Measurements from ENCODE around the gene ULK2.
"Not testable (repeated sequence)": the region's sequence is repeated elsewhere in the genome, so short reads cannot be mapped to it uniquely, and the experiment has no call there.

Gene ULK2

GRCh38 chr17:19766016-19766415, 101.7 kb downstream of the ULK2 start:
- no peak for DNase-seq

- not testable (repeated sequence) for DNase-seq
Observed at GRCh38 chr17:19763991-19764390, 103.7 kb downstream of the ULK2 start.

GRCh38 chr17:19763416-19763815, 104.3 kb downstream of the ULK2 start:
- no peak for DNase-seq

GRCh38 chr17:19762515-19762961, 105.2 kb downstream of the ULK2 start:
- peak; percentile 31 to 73 for DNase-seq

- no peak for DNase-seq
Observed at GRCh38 chr17:19760746-19761145, 107.0 kb downstream of the ULK2 start.

GRCh38 chr17:19759568-19760549, 107.9 kb downstream of the ULK2 start:
- no peak for DNase-seq

- DNase-seq = no peak
Observed at GRCh38 chr17:19757536-19758180, 110.1 kb downstream of the ULK2 start.

GRCh38 chr17:19756546-19756945, 111.2 kb downstream of the ULK2 start:
- no peak for DNase-seq

- DNase-seq = no peak
Observed at GRCh38 chr17:19755821-19756510, 111.8 kb downstream of the ULK2 start.

- no peak for DNase-seq
Observed at GRCh38 chr17:19755392-19755791, 112.3 kb downstream of the ULK2 start.

- peak; percentile 46 to 82 for DNase-seq
Observed at GRCh38 chr17:19753661-19754463, 113.9 kb downstream of the ULK2 start.

GRCh38 chr17:19753051-19753509, 114.7 kb downstream of the ULK2 start:
- peak; percentile 92 to 95 for DNase-seq

- DNase-seq = no peak
Observed at GRCh38 chr17:19752216-19753050, 115.3 kb downstream of the ULK2 start.

- DNase-seq = peak; percentile 38 to 51
Observed at GRCh38 chr17:19750835-19751234, 116.9 kb downstream of the ULK2 start.

- DNase-seq = no peak
Observed at GRCh38 chr17:19750020-19750572, 117.6 kb downstream of the ULK2 start.

GRCh38 chr17:19748807-19749193, 118.9 kb downstream of the ULK2 start:
- no peak for DNase-seq

GRCh38 chr17:19747829-19748806, 119.6 kb downstream of the ULK2 start, which contains the start of gene ALDH3A1:
ALDH3A1 (minus strand) TSS chr17:19748298; CDS start chr17:19745129, 3,169 bp downstream.
- no peak for DNase-seq

GRCh38 chr17:19747159-19747719, 120.5 kb downstream of the ULK2 start:
- no peak for DNase-seq

- DNase-seq = no peak
Observed at GRCh38 chr17:19746517-19746916, 121.2 kb downstream of the ULK2 start.

All from SW 1271 (cell line).